ENCODE data around the gene CD28. TPM values are rescaled to one million over a fixed set of nuclear protein-coding genes. Genes with fewer than 3 reads are reported as not detected.
A peak's percentile ranks its signal among the peaks of the same experiment; 100 is the strongest.
"Not testable (repeated sequence)": the region's sequence is repeated elsewhere in the genome, so short reads cannot be mapped to it uniquely, and the experiment has no call there.

The CD28 gene
- total RNA-seq, 1 donor from 2014 or later, result 0.92 TPM

DNA sequence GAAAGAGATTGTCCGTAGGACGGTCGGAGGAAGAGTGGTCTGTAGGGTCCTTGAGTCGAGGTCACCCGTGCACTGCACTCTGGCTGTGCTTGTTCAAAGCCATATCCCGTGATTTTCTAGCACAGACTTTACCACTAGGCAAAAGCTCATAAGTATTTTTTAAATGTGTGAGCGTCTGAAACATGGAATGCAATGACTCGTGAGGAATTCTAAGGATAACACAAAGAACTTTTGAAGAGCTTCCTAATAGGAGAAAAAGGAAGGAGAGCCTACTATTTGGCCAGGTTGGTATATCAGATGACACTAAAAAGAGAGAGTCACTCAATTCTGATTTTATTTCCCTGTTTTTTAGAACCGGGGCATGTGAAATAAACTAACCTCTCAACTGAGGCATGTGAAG lies 68.3 kb downstream of the CD28 start:
- DNase-seq (no peak), ATAC-seq (no peak)
- intact Hi-C loops (cut with micrococcal nuclease), result no loop called here

DNA sequence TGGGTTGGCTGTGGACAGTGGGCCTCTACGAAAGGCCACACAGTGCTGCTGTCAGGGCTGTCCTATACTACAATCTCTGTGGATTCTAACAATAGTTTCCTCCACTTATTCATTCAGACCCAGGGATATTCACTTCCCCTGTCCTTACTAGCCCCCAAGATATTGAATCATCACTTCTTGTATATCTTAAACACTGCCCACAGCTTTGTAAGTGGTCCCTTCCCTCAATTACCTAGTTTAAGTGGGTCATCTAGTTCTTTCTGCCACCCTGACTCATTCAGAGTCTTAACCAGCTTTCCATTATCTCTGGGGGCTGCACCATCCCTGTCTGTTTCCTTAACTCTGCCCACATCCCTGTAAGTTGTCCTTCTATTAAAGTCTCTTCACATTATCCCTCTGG lies 69.2 kb downstream of the CD28 start:
- intact Hi-C loops (cut with micrococcal nuclease), result no loop called here
- DNase-seq (no peak), ATAC-seq (no peak)

DNA sequence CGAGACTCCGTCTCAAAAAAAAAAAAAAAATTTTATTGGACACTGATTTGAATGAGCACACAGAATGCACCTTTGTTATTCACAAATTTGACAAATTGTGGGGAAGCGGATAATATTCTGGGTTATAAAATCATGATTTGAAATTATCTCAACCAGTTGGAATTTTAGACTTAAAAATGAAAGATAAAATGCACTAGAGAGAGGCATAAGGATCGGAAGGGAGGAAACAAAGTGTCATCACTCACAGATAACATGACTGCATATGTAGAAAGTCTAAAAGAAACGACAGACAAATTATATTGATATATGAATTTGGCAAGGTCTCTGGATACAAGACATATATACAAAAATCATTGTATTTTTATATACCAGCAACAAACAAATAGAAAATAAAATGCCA lies 70.6 kb downstream of the CD28 start:
- intact Hi-C loops (cut with micrococcal nuclease), result no loop called here
- ATAC-seq, result no peak
- no peak for DNase-seq

DNA sequence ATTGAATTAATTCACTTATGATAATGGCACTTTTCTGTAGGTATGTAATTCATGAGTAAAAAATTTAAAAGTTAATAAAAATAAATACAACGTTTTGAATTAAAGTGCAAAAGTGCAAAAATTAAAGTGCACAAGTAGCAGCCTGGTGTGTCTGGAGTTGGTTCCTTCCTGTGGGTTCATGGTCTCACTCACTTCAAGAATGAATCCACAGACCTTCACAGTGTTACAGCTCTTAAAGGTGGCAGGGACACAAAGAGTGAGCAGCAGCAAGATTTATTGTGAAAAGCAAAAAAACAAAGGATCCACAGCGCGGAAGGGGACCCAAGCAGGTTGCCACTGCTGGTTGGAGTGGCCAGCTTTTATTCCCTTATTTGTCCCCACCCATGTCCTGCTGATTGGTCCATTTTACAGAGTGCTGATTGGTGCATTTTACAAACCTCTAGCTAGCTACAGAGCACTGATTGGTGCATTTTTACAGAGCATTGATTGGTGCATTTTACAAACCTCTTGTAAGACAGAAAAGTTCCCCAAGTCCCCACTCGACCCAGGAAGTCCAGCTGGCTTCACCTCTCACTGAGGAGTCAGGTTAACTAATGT lies 73.1 kb downstream of the CD28 start:
- ATAC-seq; intact Hi-C loops (cut with micrococcal nuclease); DNase-seq: not testable (repeated sequence)

DNA sequence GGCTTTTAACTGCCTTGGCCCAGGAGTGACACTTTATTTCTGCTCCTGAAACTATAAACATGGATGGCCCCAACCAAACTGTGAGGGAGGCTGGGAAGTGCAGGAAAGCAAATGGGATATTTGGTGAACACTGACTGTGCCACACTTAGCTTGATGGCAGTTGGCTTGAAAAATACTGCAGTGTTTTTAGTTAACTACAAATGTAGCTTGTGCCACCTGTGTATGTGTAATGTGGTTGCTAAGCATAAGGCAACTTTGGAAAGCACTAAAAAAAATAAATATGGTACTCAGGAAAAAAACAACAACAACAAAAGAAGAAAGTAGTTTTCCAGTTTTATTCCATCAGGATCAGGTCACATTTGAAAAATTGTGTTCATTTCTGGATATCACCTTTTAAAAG lies 73.8 kb downstream of the CD28 start:
- ATAC-seq (no peak), DNase-seq (no peak)
- intact Hi-C loops (cut with micrococcal nuclease), result no loop called here

DNA sequence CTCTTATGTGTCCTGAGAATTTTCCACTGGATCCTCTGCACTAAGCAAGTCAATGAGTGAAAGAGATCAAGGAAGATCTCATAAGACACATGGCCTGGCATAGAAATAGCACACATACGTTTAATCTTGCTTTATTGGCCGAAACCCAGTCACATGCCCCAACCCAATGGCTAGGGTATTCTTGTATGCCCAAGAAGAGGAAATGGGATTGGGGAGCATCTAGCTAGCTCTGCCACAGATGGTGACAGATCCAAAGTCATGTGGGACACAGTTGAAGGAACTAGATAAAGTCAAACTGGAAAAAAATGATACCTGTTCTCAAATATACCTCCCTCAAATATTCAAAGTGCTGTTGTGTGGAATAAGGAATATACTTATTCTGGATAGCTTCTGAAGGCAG lies 74.7 kb downstream of the CD28 start:
- ATAC-seq, result no peak

DNA sequence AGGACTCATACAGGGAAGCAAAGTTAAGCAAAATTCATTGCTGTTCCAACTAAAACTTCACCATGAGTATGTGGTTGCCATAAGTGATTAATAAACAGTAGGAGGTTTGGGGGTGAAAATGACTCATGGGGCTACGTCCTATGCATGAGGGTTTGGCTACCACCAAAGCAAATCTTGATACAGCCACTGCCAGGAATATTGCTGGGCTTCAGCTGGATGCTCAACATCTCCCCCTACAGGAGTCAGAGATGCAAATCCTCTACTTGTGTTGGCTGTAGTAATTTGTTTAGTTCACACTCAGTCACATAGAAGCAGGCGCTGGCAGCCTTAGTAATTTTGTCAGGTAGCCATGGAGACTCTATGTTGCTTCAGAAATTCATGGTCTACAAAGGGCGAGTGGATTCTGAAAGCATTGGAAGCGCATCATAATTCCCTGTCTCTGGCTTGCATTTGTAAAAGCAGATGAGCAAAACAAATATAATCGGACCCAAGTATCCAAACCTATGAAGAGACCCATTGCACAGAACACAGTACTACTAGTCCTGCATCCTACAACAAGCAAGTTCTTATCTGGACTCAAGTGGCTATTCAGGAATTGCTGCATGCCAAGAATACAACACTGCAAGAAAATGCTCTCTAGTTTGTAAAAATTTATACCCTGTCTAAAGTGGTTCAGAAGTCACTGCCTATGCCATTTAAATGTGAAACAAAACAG lies 76.0 kb downstream of the CD28 start:
- ATAC-seq (peak; percentile 47), DNase-seq (no peak)
- intact Hi-C loops (cut with micrococcal nuclease), result no loop called here

More for the DNA sequence above, 74.7 kb downstream of the CD28 start:
- intact Hi-C loops (cut with micrococcal nuclease), result no loop called here
- no peak for DNase-seq

DNA sequence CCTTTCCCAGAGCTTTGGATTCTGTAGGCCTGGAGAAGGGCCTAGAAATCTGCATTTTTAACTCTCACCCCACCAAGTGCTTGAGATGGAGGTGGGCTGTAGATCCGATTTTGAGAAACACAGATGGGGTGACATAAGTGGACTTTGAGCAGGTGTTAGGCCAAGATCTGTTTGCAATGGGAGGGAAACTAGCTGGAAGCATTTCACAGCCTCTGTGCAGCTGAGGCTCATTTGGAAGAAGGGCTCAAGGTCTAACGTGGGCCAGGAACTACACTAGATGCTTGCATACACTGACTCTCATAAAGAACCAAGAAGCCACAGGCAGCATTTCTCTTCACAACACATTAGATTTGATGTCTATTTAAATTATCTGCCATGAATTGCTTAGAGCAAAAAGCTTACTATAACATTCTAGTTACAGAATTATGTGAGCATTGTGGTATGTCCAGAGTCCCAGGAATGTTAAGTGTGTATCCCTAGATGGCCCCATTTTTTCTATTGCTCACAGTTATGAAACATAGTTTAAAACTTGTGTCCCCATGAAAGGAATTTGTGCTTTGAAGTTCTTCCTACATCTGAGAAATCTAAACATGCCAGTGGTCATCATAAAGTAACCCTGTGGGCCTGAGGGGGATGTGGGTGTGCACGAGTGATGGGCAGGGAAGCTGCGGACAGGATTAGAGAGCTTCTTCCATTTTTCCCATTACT lies 77.2 kb downstream of the CD28 start:
- DNase-seq (no peak), ATAC-seq (no peak)
- intact Hi-C loops (cut with micrococcal nuclease), result no loop called here

DNA sequence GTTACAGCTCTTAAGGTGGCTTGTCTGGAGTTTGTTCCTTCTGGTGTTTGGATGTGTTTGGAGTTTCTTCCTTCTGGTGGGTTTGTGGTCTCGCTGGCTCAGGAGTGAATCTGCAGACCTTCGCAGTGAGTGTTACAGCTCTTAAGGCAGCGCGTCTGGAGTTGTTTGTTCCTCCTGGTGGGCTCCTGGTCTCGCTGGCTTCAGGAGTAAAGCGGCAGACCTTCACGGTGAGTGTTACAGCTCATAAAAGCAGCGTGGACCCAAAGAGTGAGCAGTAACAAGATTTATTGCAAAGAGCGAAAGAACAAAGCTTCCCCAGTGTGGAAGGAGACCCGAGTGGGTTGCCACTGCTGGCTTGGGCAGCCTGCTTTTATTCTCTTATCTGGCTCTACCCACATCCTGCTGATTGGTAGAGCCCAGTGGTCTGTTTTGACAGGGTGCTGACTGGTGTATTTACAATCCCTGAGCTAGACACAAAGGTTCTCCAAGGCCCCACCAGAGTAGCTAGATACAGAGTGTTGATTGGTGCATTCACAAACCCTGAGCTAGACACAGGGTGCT lies 78.4 kb downstream of the CD28 start:
- ATAC-seq; intact Hi-C loops (cut with micrococcal nuclease): not testable (repeated sequence)

DNA sequence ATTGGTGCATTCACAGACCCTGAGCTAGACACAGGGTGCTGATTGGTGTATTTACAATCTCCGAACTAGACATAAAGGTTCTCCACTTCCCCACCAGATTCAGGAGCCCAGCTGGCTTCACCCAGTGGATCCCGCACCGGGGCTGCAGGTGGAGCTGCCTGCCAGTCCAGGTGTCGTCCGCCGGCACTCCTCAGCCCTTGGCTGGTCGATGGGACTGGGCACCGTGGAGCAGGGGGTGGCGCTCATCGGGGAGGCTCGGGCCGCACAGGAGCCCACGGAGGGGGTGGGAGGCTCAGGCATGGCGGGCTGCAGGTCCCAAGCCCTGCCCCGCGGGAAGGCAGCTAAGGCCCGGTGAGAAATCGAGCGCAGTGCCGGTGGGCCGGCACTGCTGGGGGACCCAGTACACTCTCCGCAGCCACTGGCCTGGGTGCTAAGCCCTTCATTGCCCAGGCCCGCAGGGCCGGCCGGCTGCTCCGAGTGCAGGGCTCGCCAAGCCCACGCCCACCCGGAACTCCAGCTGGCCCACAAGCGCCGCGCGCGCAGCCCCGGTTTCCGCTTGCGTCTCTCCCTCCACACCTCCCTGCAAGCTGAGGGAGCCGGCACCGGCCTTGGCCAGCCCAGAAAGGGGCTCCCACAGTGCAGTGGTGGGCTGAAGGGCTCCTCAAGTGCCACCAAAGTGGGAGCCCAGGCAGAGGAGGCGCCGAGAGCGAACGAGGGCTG lies 79.1 kb downstream of the CD28 start:
- ATAC-seq; intact Hi-C loops (cut with micrococcal nuclease); DNase-seq: not testable (repeated sequence)

More for the DNA sequence above, 78.4 kb downstream of the CD28 start:
- DNase-seq, result not testable (repeated sequence)

DNA sequence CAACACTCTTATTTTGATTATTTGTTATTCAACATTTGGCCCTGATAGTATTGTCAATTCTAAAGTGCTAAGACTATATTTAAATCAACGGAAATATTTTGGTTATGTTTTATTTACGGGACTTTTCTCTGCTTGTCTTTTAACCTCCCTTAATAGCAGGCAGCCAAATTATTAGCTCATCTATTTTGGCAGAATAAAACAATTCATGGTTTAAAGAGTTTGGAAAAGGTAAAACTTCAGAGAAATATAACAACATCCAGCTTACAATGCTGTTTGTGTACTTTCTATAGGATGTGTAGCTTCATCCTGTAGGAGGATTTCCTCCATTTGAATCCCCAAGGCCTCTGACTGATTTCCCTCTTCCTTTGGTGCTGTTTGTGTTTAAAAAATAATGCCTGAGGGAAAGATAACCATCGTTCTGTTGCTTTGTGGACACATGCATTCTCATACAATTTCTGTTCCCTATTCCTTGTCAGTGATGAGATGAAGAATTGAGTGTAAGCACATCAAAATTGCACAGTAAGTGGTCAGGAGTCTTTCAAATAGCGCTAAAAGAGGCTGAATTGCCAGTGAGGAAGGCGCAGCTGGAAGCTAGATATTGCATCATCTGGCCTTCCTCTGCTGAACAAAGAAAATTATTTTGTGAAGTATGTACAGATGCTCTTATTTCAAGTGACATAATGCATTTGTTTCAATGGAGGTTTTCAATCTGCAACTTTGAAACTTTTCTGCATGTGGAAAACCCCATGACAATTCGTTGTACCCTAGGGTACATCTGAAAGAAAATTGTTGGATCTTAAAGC lies 80.3 kb downstream of the CD28 start:
- DNase-seq (no peak), ATAC-seq (peak; percentile 89)
- intact Hi-C loops (cut with micrococcal nuclease), result no loop called here

DNA sequence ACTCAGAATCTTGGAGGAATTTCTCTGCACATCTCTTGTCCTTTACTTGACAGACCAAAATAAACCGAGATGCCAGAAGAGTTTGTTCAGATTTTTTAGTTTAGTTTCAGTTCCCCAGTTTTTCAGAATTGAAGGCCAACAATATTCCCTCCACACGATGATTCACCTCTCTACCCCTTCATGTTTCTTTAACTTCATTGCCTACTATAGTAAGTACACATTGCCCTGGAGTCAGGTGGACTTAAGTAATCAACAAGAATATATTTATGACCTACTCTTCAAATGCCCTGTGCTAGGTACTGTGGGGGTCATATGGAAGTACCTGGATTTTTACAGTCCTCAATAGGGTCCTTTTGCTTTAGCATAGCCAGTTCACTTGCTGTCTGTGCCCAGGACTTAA lies 81.5 kb downstream of the CD28 start:
- no peak for ATAC-seq
- intact Hi-C loops (cut with micrococcal nuclease), result no loop called here
- no peak for DNase-seq

Other genes starting within 250 kb of the CD28 start
- 13.8 TPM for gene RAPH1, start 171.3 kb upstream of the CD28 start, total RNA-seq
- gene CTLA4, start 161.1 kb downstream of the CD28 start, total RNA-seq, result not detected
- gene ICOS, start 230.1 kb downstream of the CD28 start, total RNA-seq, result not detected